ENCODE data around the gene AP2A1.

GRCh38 chr19:49816590-49816989 lies 49.8 kb downstream of the AP2A1 start:
- TF ChIP-seq, protein P1, sequence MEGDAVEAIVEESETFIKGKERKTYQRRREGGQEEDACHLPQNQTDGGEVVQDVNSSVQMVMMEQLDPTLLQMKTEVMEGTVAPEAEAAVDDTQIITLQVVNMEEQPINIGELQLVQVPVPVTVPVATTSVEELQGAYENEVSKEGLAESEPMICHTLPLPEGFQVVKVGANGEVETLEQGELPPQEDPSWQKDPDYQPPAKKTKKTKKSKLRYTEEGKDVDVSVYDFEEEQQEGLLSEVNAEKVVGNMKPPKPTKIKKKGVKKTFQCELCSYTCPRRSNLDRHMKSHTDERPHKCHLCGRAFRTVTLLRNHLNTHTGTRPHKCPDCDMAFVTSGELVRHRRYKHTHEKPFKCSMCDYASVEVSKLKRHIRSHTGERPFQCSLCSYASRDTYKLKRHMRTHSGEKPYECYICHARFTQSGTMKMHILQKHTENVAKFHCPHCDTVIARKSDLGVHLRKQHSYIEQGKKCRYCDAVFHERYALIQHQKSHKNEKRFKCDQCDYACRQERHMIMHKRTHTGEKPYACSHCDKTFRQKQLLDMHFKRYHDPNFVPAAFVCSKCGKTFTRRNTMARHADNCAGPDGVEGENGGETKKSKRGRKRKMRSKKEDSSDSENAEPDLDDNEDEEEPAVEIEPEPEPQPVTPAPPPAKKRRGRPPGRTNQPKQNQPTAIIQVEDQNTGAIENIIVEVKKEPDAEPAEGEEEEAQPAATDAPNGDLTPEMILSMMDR (IDR thresholded peaks at IDR 0.05) = no peak
- TF ChIP-seq POLR2A (IDR thresholded peaks at IDR 0.05) = no peak
